B cell (primary cell): ENCODE results near the gene C20orf204. TPM values are rescaled to one million over a fixed set of nuclear protein-coding genes. Genes with fewer than 3 reads are reported as not detected.
A peak's percentile ranks its signal among the peaks of the same experiment; 100 is the strongest.

ENCODE experiments used
- ATAC-seq: fragments of 200-7000 bp; cut with Tn5 transposase; one replicate; pipeline ENCODE4 v1.10.0; 2021; ENCODE audit warnings: low read depth, mild to moderate bottlenecking, moderate number of reproducible peaks, moderate library complexity
- CTCF ChIA-PET: fragments of 350-600 bp; sonication (Branson Sonifier 250); formaldehyde crosslinking; loops from one replicate; lab custom pipeline; 2021; ENCODE audit warnings: antibody characterized with exemption, inconsistent platforms; lab: Charles Lee
- POLR2A ChIA-PET: fragments of 350-600 bp; sonication (Branson Sonifier 250); formaldehyde crosslinking; loops from one replicate; lab custom pipeline; 2021; ENCODE audit warnings: antibody characterized with exemption; lab: Charles Lee
- DNase-seq: peaks from one replicate; pipeline ENCODE4 v3.0.0; 2013
- H2AFZ ChIP-seq: 2 replicates; pipeline ENCODE4 v1.6.1; 2012; ENCODE audit warnings: mild to moderate bottlenecking, low read depth, low read length; ENCODE audit not compliant: insufficient read depth, poor library complexity, severe bottlenecking
- H3K27ac ChIP-seq, 2 donors: 1 replicate in 1 of 2; 2 replicates in 1 of 2; pipeline ENCODE4 v1.5.1; 2012 to 2013; ENCODE audit warnings: low read length in 2 of 2, mild to moderate bottlenecking in 2 of 2, moderate library complexity in 1 of 2
- H3K27me3 ChIP-seq, 4 experiments: fragments of 200-600 bp in 1 of 4; sonication (generic) in 1 of 4; replicated peaks in 1 of 4; 1 replicate in 2 of 4; 2 replicates in 2 of 4; pipeline versions ENCODE4 v1.6.1 to v1.7.0; 2013 to 2016; ENCODE audit warnings: low read length in 3 of 4, mild to moderate bottlenecking in 2 of 4, mixed read lengths in 1 of 4, moderate library complexity in 1 of 4; ENCODE audit not compliant: insufficient read depth in 4 of 4, control insufficient read depth in 3 of 4; ENCODE audit errors: control extremely low read depth in 1 of 4
- H3K36me3 ChIP-seq, 2 experiments: replicated peaks in 1 of 2; 1 replicate in 1 of 2; 2 replicates in 1 of 2; pipeline versions ENCODE4 v1.6.1 to v1.7.1; 2013; ENCODE audit warnings: low read length in 1 of 2; ENCODE audit not compliant: insufficient read depth in 2 of 2, control insufficient read depth in 1 of 2; ENCODE audit errors: control extremely low read depth in 1 of 2, extremely low read depth in 1 of 2
- H3K4me1 ChIP-seq, 2 donors: fragments of 200-600 bp in 1 of 2; sonication (generic) in 1 of 2; 1 replicate in 1 of 2; 2 replicates in 1 of 2; pipeline versions ENCODE4 v1.5.1 to v1.6.1; 2013 to 2017; ENCODE audit warnings: low read length in 2 of 2; ENCODE audit not compliant: control insufficient read depth in 2 of 2, insufficient read depth in 2 of 2
- H3K4me2 ChIP-seq: replicated peaks from 2 replicates; pipeline ENCODE3; 2012; ENCODE audit warnings: mild to moderate bottlenecking, low read depth, low read length; ENCODE audit not compliant: poor library complexity, severe bottlenecking
- H3K4me3 ChIP-seq, 5 experiments: fragments of 200-600 bp in 1 of 5; sonication (generic) in 1 of 5; 1 replicate in 3 of 5; 2 replicates in 2 of 5; pipeline versions ENCODE4 v1.5.1 to v1.7.0; 2011 to 2016; ENCODE audit warnings: low read length in 4 of 5, mild to moderate bottlenecking in 4 of 5, low read depth in 2 of 5, control low read depth in 1 of 5, moderate library complexity in 1 of 5; ENCODE audit not compliant: insufficient read depth in 1 of 5; ENCODE audit errors: control extremely low read depth in 1 of 5, extremely low read depth in 1 of 5
- H3K79me2 ChIP-seq: fragments of 200-600 bp; sonication (generic); one replicate; pipeline ENCODE4 v1.6.0; 2016; ENCODE audit warnings: low read length; ENCODE audit not compliant: control insufficient read depth, insufficient read depth
- H3K9ac ChIP-seq: fragments of 200-600 bp; sonication (generic); 2 replicates; pipeline ENCODE4 v1.6.1; 2017; ENCODE audit warnings: mild to moderate bottlenecking, low read length, moderate library complexity
- H3K9me3 ChIP-seq, 3 donors: one replicate each; pipeline versions ENCODE4 v1.6.1 to v1.7.1; 2013; ENCODE audit warnings: low read length in 2 of 3; ENCODE audit not compliant: control insufficient read depth in 2 of 3, insufficient read depth in 1 of 3; ENCODE audit errors: control extremely low read depth in 1 of 3
- H4K20me1 ChIP-seq: 2 replicates; pipeline ENCODE4 v1.6.0; 2012; ENCODE audit warnings: mild to moderate bottlenecking, low read length; ENCODE audit not compliant: insufficient read depth, control insufficient read depth, poor library complexity, severe bottlenecking
- H3K27ac Mint-ChIP-seq: one replicate; pipeline ENCODE4 v1.8.0; 2021; ENCODE audit warnings: mixed read lengths
- H3K27me3 Mint-ChIP-seq: one replicate; pipeline ENCODE4 v1.8.0; 2021; ENCODE audit warnings: mixed read lengths
- H3K4me1 Mint-ChIP-seq: one replicate; pipeline ENCODE4 v1.8.0; 2021; ENCODE audit warnings: mixed read lengths
- H3K4me3 Mint-ChIP-seq: one replicate; pipeline ENCODE4 v1.8.0; 2021; ENCODE audit warnings: mixed read lengths
- H3K9me3 Mint-ChIP-seq: one replicate; pipeline ENCODE4 v1.8.0; 2022; ENCODE audit warnings: mixed read lengths; ENCODE audit not compliant: insufficient read depth
- CTCF ChIP-seq: fragments of 200-600 bp; IDR thresholded peaks from one replicate; pipeline ENCODE4 v1.8.0; 2022; ENCODE audit warnings: antibody characterized with exemption, mild to moderate bottlenecking
- EZH2 ChIP-seq: IDR thresholded peaks from 2 replicates; pipeline ENCODE4 v1.6.1; 2012; ENCODE audit warnings: borderline replicate concordance, low read depth, mild to moderate bottlenecking, moderate library complexity, low read length; ENCODE audit not compliant: insufficient read depth, poor library complexity, severe bottlenecking
- WGBS: methylation state at CpG from one replicate; pipeline ENCODE4 v1.1.5; 2013; ENCODE audit warnings: missing lambda C conversion rate; ENCODE audit not compliant: insufficient coverage; 5-methylcytosine and 5-hydroxymethylcytosine counted together
- intact Hi-C: fragments of 100-400 bp; cut with micrococcal nuclease; formaldehyde crosslinking; loops from one replicate; pipeline ENCODE4 v1.10.0; 2022
- polyA plus RNA-seq: library from polyadenylated mRNA; depleted of rRNA; stranded (reverse); fragments of >200 nt; gene quantifications from 2 replicates; pipeline ENCODE4 v1.2.3, GENCODE V29; 2012
- total RNA-seq, 2 donors: library from RNA; stranded (reverse); fragments of 120-200 nt in 1 of 2; gene quantifications; 1 replicate in 1 of 2; 2 replicates in 1 of 2; pipeline versions ENCODE4 v1.2.3 to v1.2.4, GENCODE V29; 2013 to 2022

C20orf204 gene
- total and polyA plus RNA-seq, 2 donors (not counting 1 experiment from before 2014, with no cell fraction given): 0.24 to 2.5 TPM

- CTCF ChIA-PET: interaction anchor here (0.7 to 3.2 kb wide), 4 partner anchors 10 to 24 kb away, joined by 3 to 12 read pairs (median 4); partner anchors contain the start of genes LKAAEAR1 and RGS19
- Histone ChIP-seq H3K4me2 (peak overlapping the region; percentile 98), H3K4me3 (peak overlapping the region in 1 of 5 experiments; percentile 79), H3K36me3 (no peaks in the 10 kb centered on the region), H3K9ac (peak overlapping the region; percentile 83), H3K9me3 (no peaks in the 10 kb centered on the region), H3K4me1 (peaks cover 49 to 67% of the 10 kb centered on the region in 2 donors), H3K79me2 (peaks cover 18% of the 10 kb centered on the region), H3K27me3 (no peaks in the 10 kb centered on the region), H2AFZ (no peak overlapping the region), H4K20me1 (peaks cover 6% of the 10 kb centered on the region), H3K27ac (no peak overlapping the region)
- H3K27me3 Mint-ChIP-seq: no peaks in the 10 kb centered on the region
- no peak for ATAC-seq
- no peak for TF ChIP-seq CTCF
- TF ChIP-seq EZH2: no peak
- no peak for DNase-seq
- peaks cover 45% of the 10 kb centered on the region for H3K4me1 Mint-ChIP-seq
- peak overlapping the region; percentile 88 for H3K4me3 Mint-ChIP-seq
- POLR2A ChIA-PET: interaction anchor here (0.8 to 4.2 kb wide), 4 partner anchors 14 to 46 kb away, joined by 3 to 55 read pairs (median 3); partner anchors contain the start of genes OPRL1 and RGS19
- intact Hi-C loops: loop anchor here (5.0 kb wide), 2 partner anchors 357 to 407 kb away; partner anchors contain the start of genes ARFRP1, RTEL1 and ZGPAT
- no peaks in the 10 kb centered on the region for H3K9me3 Mint-ChIP-seq
- 77% methylated on average over 10 of the region's 12 CpGs for WGBS
- H3K27ac Mint-ChIP-seq: peak overlapping the region; percentile 84
These were observed 28.2 kb downstream of the C20orf204 start for GRCh38 chr20:64064145-64064698.
